Measurements from ENCODE around the gene CHMP1B. TPM values are rescaled to one million over a fixed set of nuclear protein-coding genes. Genes with fewer than 3 reads are reported as not detected.

CHMP1B gene
- polyA plus RNA-seq, 1 donor = 21.7 TPM

DNA sequence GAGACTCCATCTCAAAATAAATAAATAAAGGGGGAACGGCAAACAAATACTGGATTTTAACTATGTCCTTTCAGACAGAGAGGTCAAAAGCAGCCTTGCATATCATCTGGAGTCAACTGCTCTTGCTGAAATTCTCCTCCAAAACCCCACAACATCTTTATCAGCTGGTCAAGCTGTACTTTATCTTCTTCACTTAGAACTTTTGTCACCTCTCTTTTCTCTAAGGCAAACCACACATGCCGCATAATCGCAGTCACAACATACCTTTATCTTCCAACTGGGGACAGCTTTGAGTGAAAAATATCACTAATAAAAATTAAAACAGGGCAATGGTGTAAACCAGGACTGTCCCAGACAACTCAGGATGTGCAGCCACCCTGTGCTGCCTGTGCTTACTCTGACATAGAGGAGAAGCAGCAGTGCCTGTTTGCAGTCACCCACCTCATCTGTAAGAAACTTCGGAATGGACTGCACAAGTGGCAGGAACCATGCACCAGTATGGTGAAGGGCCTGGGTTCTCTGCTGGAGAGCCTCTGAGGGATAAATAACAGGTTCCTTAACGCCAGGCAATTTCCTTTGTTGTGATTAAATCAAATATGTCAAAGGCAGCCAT is 50.7 kb downstream of the CHMP1B start:
- no peak for DNase-seq (ENCODE audit: low read depth)

DNA sequence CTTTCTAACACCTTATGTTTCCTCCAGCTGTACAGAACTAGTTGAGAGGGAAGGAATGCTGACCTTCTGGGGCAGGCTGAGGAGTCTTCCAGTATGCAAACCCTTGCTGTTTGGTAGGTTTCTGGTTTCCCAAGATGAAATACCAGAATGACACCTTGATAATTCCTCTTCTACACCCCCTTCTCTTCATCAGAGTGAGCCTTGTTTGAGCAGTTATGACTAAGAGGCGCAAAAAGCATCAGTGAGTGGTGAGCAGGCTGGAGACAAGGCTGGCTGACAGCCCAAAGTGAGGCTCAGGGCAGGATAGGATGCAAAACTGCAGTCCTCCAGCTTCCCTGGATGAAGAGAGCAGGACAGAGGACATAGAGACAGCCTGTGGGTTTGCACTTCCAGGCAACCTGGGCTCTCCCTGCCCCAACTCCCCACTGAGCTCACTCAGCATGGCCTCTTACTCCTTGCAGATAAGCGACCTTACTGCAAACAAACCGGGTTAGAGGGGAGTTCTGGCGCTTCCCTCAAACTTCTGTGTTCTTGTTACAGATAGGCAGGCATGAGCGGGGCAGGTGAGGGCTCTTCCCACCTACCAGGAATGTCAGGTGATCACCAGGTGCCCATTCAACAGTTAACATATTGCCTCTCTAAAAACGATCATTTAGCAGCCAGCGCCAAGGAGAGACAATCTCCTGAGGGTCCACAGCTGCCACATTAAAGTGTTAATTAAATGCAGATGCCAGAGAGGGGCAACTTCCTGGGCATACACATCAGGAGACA is 51.5 kb downstream of the CHMP1B start:
- DNase-seq (ENCODE audit: low read depth) = no peak

Other genes starting within 250 kb of the CHMP1B start
- not detected for gene SLC35G4, start 241.8 kb upstream of the CHMP1B start, polyA plus RNA-seq (ENCODE audit: insufficient read length)
- gene GNAL, start 162.1 kb upstream of the CHMP1B start, polyA plus RNA-seq (ENCODE audit: insufficient read length) = 1.1 TPM
- gene MPPE1, start 56.9 kb downstream of the CHMP1B start, polyA plus RNA-seq (ENCODE audit: insufficient read length) = 26.6 TPM
- gene IMPA2, start 130.1 kb downstream of the CHMP1B start, polyA plus RNA-seq (ENCODE audit: insufficient read length) = 20.9 TPM
- not detected for gene ANKRD62, start 242.4 kb downstream of the CHMP1B start, polyA plus RNA-seq (ENCODE audit: insufficient read length)

All from forelimb muscle (tissue), 1 donor.